Measurements from ENCODE around the gene POLR3F. TPM values are rescaled to one million over a fixed set of nuclear protein-coding genes. Genes with fewer than 3 reads are reported as not detected.

Gene POLR3F
- total and polyA plus RNA-seq, 2 experiments from 2014 or later: 9.1 to 10.8 TPM

DNA sequence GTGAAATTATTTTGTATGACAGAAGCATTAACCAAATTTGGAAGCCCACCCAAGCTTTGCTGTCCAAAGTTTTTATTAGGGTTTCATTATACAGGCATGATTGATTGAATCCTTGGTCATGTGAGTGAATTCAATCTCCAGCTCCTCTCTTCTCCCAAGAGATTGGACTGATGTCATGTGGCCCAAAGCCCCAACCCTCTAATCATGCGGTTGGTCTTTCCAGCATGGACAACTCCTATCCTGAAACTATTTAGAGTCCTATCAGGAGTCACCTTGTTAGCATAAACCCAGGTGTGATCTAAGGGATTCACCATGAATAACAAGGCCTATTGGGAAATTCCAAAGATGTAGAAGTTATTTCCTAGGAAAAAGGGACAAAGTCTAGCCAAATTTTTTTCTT, 10.6 kb downstream of the POLR3F start:
- TF ChIP-seq EZH2phosphoT487 (IDR thresholded peaks at IDR 0.05; ENCODE audit: low read depth, severe bottlenecking, unreplicated experiment) (no peak), EZH2 (IDR thresholded peaks at IDR 0.05; ENCODE audit: borderline replicate concordance) (no peak)
- TF ChIP-seq, protein P1, sequence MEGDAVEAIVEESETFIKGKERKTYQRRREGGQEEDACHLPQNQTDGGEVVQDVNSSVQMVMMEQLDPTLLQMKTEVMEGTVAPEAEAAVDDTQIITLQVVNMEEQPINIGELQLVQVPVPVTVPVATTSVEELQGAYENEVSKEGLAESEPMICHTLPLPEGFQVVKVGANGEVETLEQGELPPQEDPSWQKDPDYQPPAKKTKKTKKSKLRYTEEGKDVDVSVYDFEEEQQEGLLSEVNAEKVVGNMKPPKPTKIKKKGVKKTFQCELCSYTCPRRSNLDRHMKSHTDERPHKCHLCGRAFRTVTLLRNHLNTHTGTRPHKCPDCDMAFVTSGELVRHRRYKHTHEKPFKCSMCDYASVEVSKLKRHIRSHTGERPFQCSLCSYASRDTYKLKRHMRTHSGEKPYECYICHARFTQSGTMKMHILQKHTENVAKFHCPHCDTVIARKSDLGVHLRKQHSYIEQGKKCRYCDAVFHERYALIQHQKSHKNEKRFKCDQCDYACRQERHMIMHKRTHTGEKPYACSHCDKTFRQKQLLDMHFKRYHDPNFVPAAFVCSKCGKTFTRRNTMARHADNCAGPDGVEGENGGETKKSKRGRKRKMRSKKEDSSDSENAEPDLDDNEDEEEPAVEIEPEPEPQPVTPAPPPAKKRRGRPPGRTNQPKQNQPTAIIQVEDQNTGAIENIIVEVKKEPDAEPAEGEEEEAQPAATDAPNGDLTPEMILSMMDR (IDR thresholded peaks at IDR 0.05; ENCODE audit: poor library complexity): no peak
- Histone ChIP-seq H3K36me3 (replicated peaks; ENCODE audit: insufficient read depth, low read depth) (no peaks in the 10 kb centered on the region), H3K4me1 (ENCODE audit: insufficient read depth) (no peaks in the 10 kb centered on the region), H3K79me2 (no peaks in the 10 kb centered on the region), H3K4me2 (no peak overlapping the region), H3K27ac (no peak overlapping the region), H2AFZ (no peak overlapping the region), H3K9me3 (ENCODE audit: low read depth) (no peaks in the 10 kb centered on the region), H3K4me3 (no peak overlapping the region), H4K20me1 (ENCODE audit: insufficient read depth, poor library complexity, severe bottlenecking) (no peaks in the 10 kb centered on the region), H3K27me3 (no peaks in the 10 kb centered on the region), H3K9me2 (replicated peaks; ENCODE audit: insufficient read depth) (no peaks in the 10 kb centered on the region)
- DNase-seq (ENCODE audit: low spot score): no peak
- WGBS (ENCODE audit: low lambda C conversion rate, missing lambda C conversion rate): 95% methylated on average over 1 of the region's 1 CpG

DNA sequence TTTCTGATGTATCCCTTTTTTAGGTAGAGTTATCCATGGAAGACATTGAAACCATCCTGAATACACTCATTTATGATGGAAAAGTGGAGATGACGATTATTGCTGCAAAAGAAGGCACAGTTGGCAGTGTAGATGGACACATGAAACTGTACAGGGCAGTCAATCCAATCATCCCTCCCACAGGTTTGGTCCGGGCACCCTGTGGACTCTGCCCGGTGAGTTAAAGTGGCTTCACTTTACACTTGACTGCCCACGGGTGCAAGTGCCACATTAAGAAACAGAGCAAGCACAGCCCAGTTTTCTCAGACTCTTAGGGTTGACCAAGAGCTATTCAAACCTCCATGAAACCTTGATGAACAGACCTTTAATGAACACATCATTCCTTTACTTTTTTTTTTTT, 14.4 kb downstream of the POLR3F start:
- Histone ChIP-seq H3K4me1 (ENCODE audit: insufficient read depth) (no peaks in the 10 kb centered on the region), H3K79me2 (no peaks in the 10 kb centered on the region), H4K20me1 (ENCODE audit: insufficient read depth, poor library complexity, severe bottlenecking) (no peaks in the 10 kb centered on the region), H2AFZ (no peak overlapping the region), H3K36me3 (replicated peaks; ENCODE audit: insufficient read depth, low read depth) (no peaks in the 10 kb centered on the region), H3K9me3 (ENCODE audit: low read depth) (no peaks in the 10 kb centered on the region), H3K4me3 (no peak overlapping the region), H3K27ac (no peak overlapping the region), H3K9me2 (replicated peaks; ENCODE audit: insufficient read depth) (no peaks in the 10 kb centered on the region), H3K27me3 (no peaks in the 10 kb centered on the region), H3K4me2 (no peak overlapping the region)
- 95% methylated on average over 4 of the region's 4 CpGs for WGBS (ENCODE audit: low lambda C conversion rate, missing lambda C conversion rate)
- TF ChIP-seq EZH2 (IDR thresholded peaks at IDR 0.05; ENCODE audit: borderline replicate concordance): no peak
- TF ChIP-seq EZH2phosphoT487 (IDR thresholded peaks at IDR 0.05; ENCODE audit: low read depth, severe bottlenecking, unreplicated experiment): no peak
- TF ChIP-seq, protein P1 (IDR thresholded peaks at IDR 0.05; ENCODE audit: poor library complexity): no peak
- DNase-seq (ENCODE audit: low spot score): no peak

DNA sequence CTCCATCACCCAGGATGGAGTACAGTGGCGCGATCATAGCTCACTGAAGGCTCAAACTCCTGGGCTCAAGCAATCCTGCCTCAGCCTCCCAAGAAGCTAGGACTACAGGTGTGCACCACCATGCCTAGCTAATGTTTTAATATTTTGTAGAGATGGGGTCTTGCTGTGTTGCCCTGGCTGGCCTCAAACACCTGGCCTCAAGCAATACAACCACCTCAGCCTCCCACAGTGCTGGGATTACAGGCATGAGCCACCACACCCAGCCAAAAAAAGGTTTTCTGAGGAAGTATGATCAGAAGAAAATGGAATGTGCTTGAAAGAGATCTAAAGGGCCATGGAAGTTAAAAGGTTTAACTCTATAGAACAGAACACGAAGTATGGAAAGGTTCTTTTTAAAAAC, 21.1 kb downstream of the POLR3F start:
- Histone ChIP-seq H3K4me3 (no peak overlapping the region), H3K36me3 (replicated peaks; ENCODE audit: insufficient read depth, low read depth) (no peaks in the 10 kb centered on the region), H3K4me1 (ENCODE audit: insufficient read depth) (no peaks in the 10 kb centered on the region), H3K27me3 (no peaks in the 10 kb centered on the region), H3K9me2 (replicated peaks; ENCODE audit: insufficient read depth) (no peaks in the 10 kb centered on the region), H3K4me2 (no peak overlapping the region), H3K9me3 (ENCODE audit: low read depth) (no peaks in the 10 kb centered on the region), H3K27ac (no peak overlapping the region), H2AFZ (no peak overlapping the region), H3K79me2 (no peaks in the 10 kb centered on the region), H4K20me1 (ENCODE audit: insufficient read depth, poor library complexity, severe bottlenecking) (no peaks in the 10 kb centered on the region)
- no peak for DNase-seq (ENCODE audit: low spot score)
- TF ChIP-seq, protein P1 (IDR thresholded peaks at IDR 0.05; ENCODE audit: poor library complexity): no peak
- no peak for TF ChIP-seq EZH2phosphoT487 (IDR thresholded peaks at IDR 0.05; ENCODE audit: low read depth, severe bottlenecking, unreplicated experiment)
- 100% methylated on average over 3 of the region's 3 CpGs for WGBS (ENCODE audit: low lambda C conversion rate, missing lambda C conversion rate)

DNA sequence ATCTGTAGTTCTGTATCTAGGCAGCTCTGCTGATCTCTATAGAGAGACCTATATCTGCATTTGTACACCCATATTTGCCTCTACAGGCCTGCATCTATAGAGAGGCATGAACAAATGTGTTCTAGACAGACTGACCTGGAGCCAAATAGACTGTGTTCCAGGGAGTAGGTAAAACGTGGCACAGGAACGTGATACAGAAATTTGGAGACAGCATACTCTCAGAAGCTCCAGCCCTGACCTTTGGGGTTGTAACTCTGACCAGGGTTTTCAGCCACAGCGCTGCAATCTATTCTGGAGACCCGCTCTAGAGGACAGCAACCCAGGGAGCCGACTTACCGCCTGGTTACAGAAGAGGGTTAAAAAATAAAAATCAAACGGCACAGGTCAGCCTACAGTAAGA, 28.9 kb downstream of the POLR3F start:
- H3K9me3 ChIP-seq (ENCODE audit: low read depth): no peaks in the 10 kb centered on the region
- H3K4me3 ChIP-seq: peak overlapping the region; percentile 47
- peak overlapping the region; percentile 73 for H3K4me2 ChIP-seq
- peaks cover 10% of the 10 kb centered on the region for H3K79me2 ChIP-seq
- no peak overlapping the region for H3K27ac ChIP-seq
- H2AFZ ChIP-seq: peak overlapping the region; percentile 74
- no peaks in the 10 kb centered on the region for H3K36me3 ChIP-seq (replicated peaks; ENCODE audit: insufficient read depth, low read depth)
- H3K4me1 ChIP-seq (ENCODE audit: insufficient read depth): no peaks in the 10 kb centered on the region
- H3K27me3 ChIP-seq: no peaks in the 10 kb centered on the region
- no peak for TF ChIP-seq EZH2phosphoT487 (IDR thresholded peaks at IDR 0.05; ENCODE audit: low read depth, severe bottlenecking, unreplicated experiment)
- TF ChIP-seq, protein P1 (IDR thresholded peaks at IDR 0.05; ENCODE audit: poor library complexity): no peak
- no peak for TF ChIP-seq EZH2 (IDR thresholded peaks at IDR 0.05; ENCODE audit: borderline replicate concordance)
- DNase-seq (ENCODE audit: low spot score): peak; percentile 11
- no peaks in the 10 kb centered on the region for H3K9me2 ChIP-seq (replicated peaks; ENCODE audit: insufficient read depth)
- no peaks in the 10 kb centered on the region for H4K20me1 ChIP-seq (ENCODE audit: insufficient read depth, poor library complexity, severe bottlenecking)
- 26% methylated on average over 7 of the region's 7 CpGs for WGBS (ENCODE audit: low lambda C conversion rate, missing lambda C conversion rate)
